D341Med (cell line): ENCODE data around the gene RRP1.

Experiments
- DNase-seq: peaks from one replicate; pipeline ENCODE4 v3.0.0; 2012; ENCODE audit warnings: low spot score

RRP1 gene

GRCh38 chr21:43775795-43776430, 13.5 kb upstream of the RRP1 start, which contains the start of gene CSTB:
CSTB (minus strand) TSS chr21:43776308; CDS start chr21:43776269, 39 bp downstream.
- peak; percentile 95 for DNase-seq

GRCh38 chr21:43777953-43778352, 11.4 kb upstream of the RRP1 start:
- DNase-seq = no peak

GRCh38 chr21:43778469-43779335, 10.7 kb upstream of the RRP1 start:
- DNase-seq = no peak

GRCh38 chr21:43779660-43780059, 9.7 kb upstream of the RRP1 start:
- DNase-seq = no peak

GRCh38 chr21:43781846-43782245, 7.5 kb upstream of the RRP1 start:
- no peak for DNase-seq

GRCh38 chr21:43782431-43783097, 6.8 kb upstream of the RRP1 start:
- no peak for DNase-seq

GRCh38 chr21:43783098-43783700, 6.2 kb upstream of the RRP1 start:
- no peak for DNase-seq

GRCh38 chr21:43785134-43785533, 4.2 kb upstream of the RRP1 start:
- DNase-seq = no peak

- DNase-seq = no peak
These were observed 3.0 kb upstream of the RRP1 start for GRCh38 chr21:43786300-43786806.

- DNase-seq = no peak
These were observed 2.5 kb upstream of the RRP1 start for GRCh38 chr21:43786807-43787440.

- DNase-seq = no peak
These were observed 690 bp downstream of the RRP1 start for GRCh38 chr21:43790010-43790524.

GRCh38 chr21:43792406-43792805, 3.0 kb downstream of the RRP1 start:
- DNase-seq = no peak

- DNase-seq = no peak
These were observed 3.9 kb downstream of the RRP1 start for GRCh38 chr21:43793243-43793642.

GRCh38 chr21:43794311-43794710, 4.9 kb downstream of the RRP1 start:
- no peak for DNase-seq

GRCh38 chr21:43794857-43795256, 5.5 kb downstream of the RRP1 start:
- DNase-seq = no peak

GRCh38 chr21:43797415-43797814, 8.0 kb downstream of the RRP1 start:
- no peak for DNase-seq

- DNase-seq = no peak
These were observed 8.7 kb downstream of the RRP1 start for GRCh38 chr21:43797925-43798715.

GRCh38 chr21:43799301-43799840, 10.0 kb downstream of the RRP1 start:
- DNase-seq = no peak

GRCh38 chr21:43800124-43800523, 10.7 kb downstream of the RRP1 start:
- DNase-seq = no peak

GRCh38 chr21:43800566-43800965, 11.2 kb downstream of the RRP1 start:
- no peak for DNase-seq
